CD4-positive, alpha-beta memory T cell (primary cell): ENCODE results near the gene DNAJC12. TPM values are rescaled to one million over a fixed set of nuclear protein-coding genes. Genes with fewer than 3 reads are reported as not detected.

Experiments
- CTCF ChIA-PET: fragments of 350-600 bp; sonication (Branson Sonifier 250); formaldehyde crosslinking; loops from one replicate; lab custom pipeline; 2021; ENCODE audit warnings: inconsistent platforms; ENCODE audit not compliant: partially characterized antibody; lab: Charles Lee
- POLR2A ChIA-PET: fragments of 350-600 bp; sonication (Branson Sonifier 250); formaldehyde crosslinking; loops from one replicate; lab custom pipeline; 2021; ENCODE audit not compliant: partially characterized antibody; lab: Charles Lee
- DNase-seq, 5 donors: peaks; one replicate each; pipeline versions ENCODE4 v3.0.0 to v3.0.0-alpha.2; 2020 to 2022; ENCODE audit warnings: mixed read lengths in 1 of 5
- H3K27ac ChIP-seq: one replicate; pipeline ENCODE4 v1.7.0; 2013; ENCODE audit warnings: low read depth, low read length
- H3K27me3 ChIP-seq: 2 replicates; pipeline ENCODE4 v1.7.0; 2013; ENCODE audit warnings: mild to moderate bottlenecking, low read length, moderate library complexity; ENCODE audit not compliant: insufficient read depth
- H3K36me3 ChIP-seq: 2 replicates; pipeline ENCODE4 v1.7.0; 2013; ENCODE audit warnings: mild to moderate bottlenecking, low read length, moderate library complexity; ENCODE audit not compliant: insufficient read depth
- H3K4me1 ChIP-seq: 2 replicates; pipeline ENCODE4 v1.7.0; 2013; ENCODE audit warnings: mild to moderate bottlenecking, low read length, moderate library complexity; ENCODE audit not compliant: insufficient read depth
- H3K4me3 ChIP-seq, 2 donors: one replicate each; pipeline ENCODE4 v1.7.0; 2013; ENCODE audit warnings: low read length in 2 of 2, mild to moderate bottlenecking in 1 of 2
- H3K9me3 ChIP-seq, 2 donors: one replicate each; pipeline ENCODE4 v1.7.0; 2013; ENCODE audit warnings: low read length in 2 of 2, control low read depth in 1 of 2; ENCODE audit not compliant: control insufficient read depth in 1 of 2
- H3K27ac Mint-ChIP-seq, 7 donors: one replicate each; pipeline ENCODE4 v1.8.0; 2020 to 2021; ENCODE audit warnings: mixed read lengths in 7 of 7, mild to moderate bottlenecking in 6 of 7, inconsistent platforms in 3 of 7, moderate library complexity in 3 of 7
- H3K27me3 Mint-ChIP-seq, 2 donors: one replicate each; pipeline ENCODE4 v1.8.0; 2020 to 2021; ENCODE audit warnings: mixed read lengths in 2 of 2
- H3K36me3 Mint-ChIP-seq, 2 donors: one replicate each; pipeline ENCODE4 v1.8.0; 2020 to 2021; ENCODE audit warnings: mixed read lengths in 2 of 2, inconsistent platforms in 1 of 2, mild to moderate bottlenecking in 1 of 2
- H3K4me1 Mint-ChIP-seq, 4 donors: one replicate each; pipeline ENCODE4 v1.8.0; 2020 to 2021; ENCODE audit warnings: mixed read lengths in 4 of 4, mild to moderate bottlenecking in 1 of 4
- H3K4me3 Mint-ChIP-seq, 8 donors: one replicate each; pipeline ENCODE4 v1.8.0; 2020 to 2021; ENCODE audit warnings: mixed read lengths in 8 of 8, mild to moderate bottlenecking in 7 of 8, moderate library complexity in 6 of 8, inconsistent platforms in 3 of 8
- H3K9me3 Mint-ChIP-seq, 8 donors: one replicate each; pipeline ENCODE4 v1.8.0; 2020 to 2021; ENCODE audit warnings: mixed read lengths in 8 of 8, mild to moderate bottlenecking in 5 of 8, inconsistent platforms in 3 of 8, moderate library complexity in 1 of 8
- intact Hi-C: fragments of 100-400 bp; cut with micrococcal nuclease; formaldehyde crosslinking; loops from one replicate; pipeline ENCODE4 v1.15.1; 2023
- polyA plus RNA-seq, 2 donors: library from polyadenylated mRNA; unstranded; fragments of 300-500 nt; fragmentation: Illumina TruSeq; gene quantifications; one replicate each; pipeline ENCODE4 v1.2.3, GENCODE V29; 2021
- total RNA-seq, 2 experiments: library from RNA; stranded (reverse); gene quantifications; one replicate each; pipeline ENCODE4 v1.2.3, GENCODE V29; 2021

DNAJC12 gene
- total and polyA plus RNA-seq, 4 experiments from 2014 or later: 0.22 TPM; not detected in 3

- Mint-ChIP-seq H3K36me3 (no peaks in the 10 kb centered on the region), H3K9me3 (no peaks in the 10 kb centered on the region), H3K27ac (no peak overlapping the region), H3K4me3 (no peak overlapping the region), H3K27me3 (no peaks in the 10 kb centered on the region), H3K4me1 (peaks cover 5 to 14% (median 8%) of the 10 kb centered on the region in 4 donors)
- H3K9me3 ChIP-seq: no peaks in the 10 kb centered on the region
- no peaks in the 10 kb centered on the region for H3K36me3 ChIP-seq
- H3K27ac ChIP-seq: no peak overlapping the region
- peaks cover 12% of the 10 kb centered on the region for H3K4me1 ChIP-seq
- H3K4me3 ChIP-seq: no peak overlapping the region
- ChIA-PET CTCF (interaction anchor here (1.0 to 2.5 kb wide), 3 partner anchors 10 to 97 kb away, joined by 4 to 9 read pairs (median 6); no protein-coding TSS in a partner anchor), POLR2A (no interaction called here)
- H3K27me3 ChIP-seq: no peaks in the 10 kb centered on the region
- intact Hi-C loops: no loop called here
- no peak for DNase-seq
Observed at GRCh38 chr10:67794256-67794655, 43.7 kb downstream of the DNAJC12 start.

- Mint-ChIP-seq H3K4me3 (no peak overlapping the region), H3K9me3 (no peaks in the 10 kb centered on the region), H3K27me3 (no peaks in the 10 kb centered on the region), H3K36me3 (no peaks in the 10 kb centered on the region), H3K4me1 (peaks cover 10 to 17% (median 11%) of the 10 kb centered on the region in 4 donors), H3K27ac (no peak overlapping the region)
- Histone ChIP-seq H3K4me1 (peaks cover 15% of the 10 kb centered on the region), H3K27me3 (no peaks in the 10 kb centered on the region), H3K36me3 (no peaks in the 10 kb centered on the region), H3K4me3 (no peak overlapping the region), H3K9me3 (no peaks in the 10 kb centered on the region), H3K27ac (no peak overlapping the region)
- CTCF ChIA-PET: no interaction called here
- no peak for DNase-seq
- POLR2A ChIA-PET: no interaction called here
- intact Hi-C loops: no loop called here
Observed at GRCh38 chr10:67793313-67793712, 44.7 kb downstream of the DNAJC12 start.

- no peak overlapping the region for H3K4me3 Mint-ChIP-seq
- CTCF ChIA-PET: interaction anchor here (5.4 kb wide), 1 partner anchor 365 kb away, joined by 99 read pairs; no protein-coding TSS in a partner anchor
Observed at GRCh38 chr10:67792653-67793052, 45.3 kb downstream of the DNAJC12 start.

GRCh38 chr10:67790534-67791408 is 47.2 kb downstream of the DNAJC12 start:
- DNase-seq: no peak
- Histone ChIP-seq H3K36me3 (no peaks in the 10 kb centered on the region), H3K27me3 (no peaks in the 10 kb centered on the region), H3K9me3 (no peaks in the 10 kb centered on the region), H3K4me3 (no peak overlapping the region), H3K4me1 (peaks cover 15% of the 10 kb centered on the region), H3K27ac (no peak overlapping the region)
- no peaks in the 10 kb centered on the region for H3K9me3 Mint-ChIP-seq
- ChIA-PET POLR2A (interaction anchor here (1.4 kb wide), 1 partner anchor 26 kb away, joined by 8 read pairs; no protein-coding TSS in a partner anchor), CTCF (interaction anchor here (0.9 to 5.4 kb wide), 2 partner anchors 20 to 366 kb away, joined by 6 to 99 read pairs; no protein-coding TSS in a partner anchor)
- intact Hi-C loops: no loop called here
- H3K27ac Mint-ChIP-seq: peak overlapping the region in 2 of 7 donors; percentile 5 to 32
- peaks cover 10 to 20% (median 13%) of the 10 kb centered on the region in 4 donors for H3K4me1 Mint-ChIP-seq
- H3K36me3 Mint-ChIP-seq: no peaks in the 10 kb centered on the region
- no peaks in the 10 kb centered on the region for H3K27me3 Mint-ChIP-seq
- no peak overlapping the region for H3K4me3 Mint-ChIP-seq

More at GRCh38 chr10:67792653-67793052, 45.3 kb downstream of the DNAJC12 start:
- Mint-ChIP-seq H3K27me3 (no peaks in the 10 kb centered on the region), H3K4me1 (peaks cover 10 to 20% (median 13%) of the 10 kb centered on the region in 4 donors), H3K27ac (no peak overlapping the region), H3K9me3 (no peaks in the 10 kb centered on the region), H3K36me3 (no peaks in the 10 kb centered on the region)
- POLR2A ChIA-PET: no interaction called here
- H3K4me3 ChIP-seq: no peak overlapping the region
- H3K36me3 ChIP-seq: no peaks in the 10 kb centered on the region
- H3K27ac ChIP-seq: no peak overlapping the region
- intact Hi-C loops: no loop called here
- peaks cover 15% of the 10 kb centered on the region for H3K4me1 ChIP-seq
- no peak for DNase-seq
- H3K9me3 ChIP-seq: no peaks in the 10 kb centered on the region
- H3K27me3 ChIP-seq: no peaks in the 10 kb centered on the region

GRCh38 chr10:67789769-67790168 is 48.2 kb downstream of the DNAJC12 start:
- Histone ChIP-seq H3K27me3 (no peaks in the 10 kb centered on the region), H3K4me3 (no peak overlapping the region), H3K9me3 (no peaks in the 10 kb centered on the region), H3K4me1 (peaks cover 25% of the 10 kb centered on the region), H3K36me3 (no peaks in the 10 kb centered on the region), H3K27ac (no peak overlapping the region)
- intact Hi-C loops: no loop called here
- Mint-ChIP-seq H3K4me1 (peaks cover 15 to 25% (median 18%) of the 10 kb centered on the region in 4 donors), H3K27ac (no peak overlapping the region), H3K9me3 (no peaks in the 10 kb centered on the region), H3K36me3 (no peaks in the 10 kb centered on the region), H3K27me3 (no peaks in the 10 kb centered on the region), H3K4me3 (no peak overlapping the region)
- DNase-seq: no peak
- ChIA-PET POLR2A (interaction anchor here (1.4 kb wide), 1 partner anchor 25 kb away, joined by 8 read pairs; no protein-coding TSS in a partner anchor), CTCF (interaction anchor here (0.9 to 5.4 kb wide), 4 partner anchors 12 to 367 kb away, joined by 6 to 99 read pairs (median 27); no protein-coding TSS in a partner anchor)

- Mint-ChIP-seq H3K36me3 (no peaks in the 10 kb centered on the region), H3K4me1 (peaks cover 25 to 40% (median 30%) of the 10 kb centered on the region in 4 donors), H3K27me3 (no peaks in the 10 kb centered on the region), H3K4me3 (peak overlapping the region in 4 of 8 donors; percentile 8 to 70 (median 53)), H3K27ac (peak overlapping the region in 4 of 7 donors; percentile 2 to 80 (median 15)), H3K9me3 (no peaks in the 10 kb centered on the region)
- H3K36me3 ChIP-seq: no peaks in the 10 kb centered on the region
- H3K9me3 ChIP-seq: no peaks in the 10 kb centered on the region
- peak; percentile 53 to 64 (median 56) for DNase-seq
- H3K27ac ChIP-seq: no peak overlapping the region
- CTCF ChIA-PET: interaction anchor here (0.6 to 6.1 kb wide), 38 partner anchors 8 to 1109 kb away, joined by 3 to 99 read pairs (median 5); partner anchors contain the start of gene CTNNA3
- H3K4me3 ChIP-seq: no peak overlapping the region
- intact Hi-C loops: loop anchor here (1.0 kb wide), 3 partner anchors 67 to 420 kb away; no protein-coding TSS in a partner anchor
- POLR2A ChIA-PET: interaction anchor here (0.7 to 1.5 kb wide), 4 partner anchors 8 to 368 kb away, joined by 3 to 7 read pairs (median 4); no protein-coding TSS in a partner anchor
- no peaks in the 10 kb centered on the region for H3K27me3 ChIP-seq
- H3K4me1 ChIP-seq: peaks cover 40% of the 10 kb centered on the region
Observed at GRCh38 chr10:67788028-67788886, 49.7 kb downstream of the DNAJC12 start.
